ENCODE results near the gene SMYD3. TPM values are rescaled to one million over a fixed set of nuclear protein-coding genes. Genes with fewer than 3 reads are reported as not detected.

SMYD3 gene
- total RNA-seq, 1 donor from 2014 or later = 80.8 TPM

DNA sequence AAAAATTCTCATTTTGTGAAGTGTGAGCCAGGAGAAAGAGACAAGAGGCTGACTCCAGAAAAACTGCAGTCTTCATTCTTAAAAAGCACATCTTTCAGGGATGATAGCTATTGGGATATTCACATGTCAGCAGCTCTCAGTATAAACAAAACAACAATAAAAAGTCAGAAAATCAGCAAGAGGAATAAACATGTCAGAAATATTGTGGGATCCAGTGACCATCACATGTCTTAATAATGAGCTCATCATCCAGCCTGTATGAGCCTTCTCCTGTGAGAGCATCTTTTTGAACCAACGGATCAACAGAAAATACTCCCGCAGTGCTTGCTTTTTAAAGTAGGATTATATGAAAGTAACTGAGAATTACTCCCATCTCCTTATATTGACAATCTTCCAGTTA, 241.6 kb downstream of the SMYD3 start:
- Histone ChIP-seq H3K4me2 (ENCODE audit: low read length) (no peak overlapping the region), H3K27me3 (ENCODE audit: insufficient read depth, low read length) (no peaks in the 10 kb centered on the region), H3K27ac (ENCODE audit: low read depth, low read length) (no peak overlapping the region), H3K36me3 (ENCODE audit: insufficient read depth, low read length) (no peaks in the 10 kb centered on the region), H3K4me1 (ENCODE audit: insufficient read depth, low read length) (no peaks in the 10 kb centered on the region), H3K9me3 (ENCODE audit: insufficient read depth, low read depth, low read length) (no peaks in the 10 kb centered on the region), H3K4me3 (ENCODE audit: insufficient read depth, low read depth, low read length) (no peak overlapping the region), H3K9ac (ENCODE audit: low read length) (no peak overlapping the region), H4K20me1 (ENCODE audit: insufficient read depth, low read length) (no peaks in the 10 kb centered on the region), H2AFZ (ENCODE audit: low read depth, low read length) (no peak overlapping the region), H3K79me2 (ENCODE audit: insufficient read depth, low read length) (no peaks in the 10 kb centered on the region)
- TF ChIP-seq EZH2 (IDR thresholded peaks at IDR 0.05; ENCODE audit: insufficient read depth, low read length) = no peak
- peaks cover 5% of the 10 kb centered on the region for H3K36me3 Mint-ChIP-seq (ENCODE audit: low read depth, unreplicated experiment)
- no peak for FAIRE-seq
- H3K27ac Mint-ChIP-seq (ENCODE audit: unreplicated experiment) = peak overlapping the region; percentile 56
- DNase-seq (ENCODE audit: low read depth) = no peak
- peaks cover 21% of the 10 kb centered on the region for H3K4me1 Mint-ChIP-seq (ENCODE audit: low read depth, unreplicated experiment)
- H3K9me3 Mint-ChIP-seq (ENCODE audit: unreplicated experiment) = no peaks in the 10 kb centered on the region
- H3K27me3 Mint-ChIP-seq (ENCODE audit: low read depth, unreplicated experiment) = no peaks in the 10 kb centered on the region
- H3K4me3 Mint-ChIP-seq (ENCODE audit: unreplicated experiment) = no peak overlapping the region

GRCh38 chr1:246262281-246262680, 244.8 kb downstream of the SMYD3 start:
- no peak for DNase-seq (ENCODE audit: low read depth)
- H3K36me3 ChIP-seq (ENCODE audit: insufficient read depth, low read length) = no peaks in the 10 kb centered on the region

GRCh38 chr1:246261639-246262038, 245.4 kb downstream of the SMYD3 start:
- Histone ChIP-seq H3K27me3 (ENCODE audit: insufficient read depth, low read length) (no peaks in the 10 kb centered on the region), H3K27ac (ENCODE audit: low read depth, low read length) (no peak overlapping the region), H3K4me2 (ENCODE audit: low read length) (no peak overlapping the region), H3K4me1 (ENCODE audit: insufficient read depth, low read length) (no peaks in the 10 kb centered on the region), H3K9me3 (ENCODE audit: insufficient read depth, low read depth, low read length) (peaks cover 3% of the 10 kb centered on the region), H4K20me1 (ENCODE audit: insufficient read depth, low read length) (no peaks in the 10 kb centered on the region), H3K79me2 (ENCODE audit: insufficient read depth, low read length) (no peaks in the 10 kb centered on the region), H3K36me3 (ENCODE audit: insufficient read depth, low read length) (no peaks in the 10 kb centered on the region), H3K4me3 (ENCODE audit: insufficient read depth, low read depth, low read length) (no peak overlapping the region), H3K9ac (ENCODE audit: low read length) (no peak overlapping the region), H2AFZ (ENCODE audit: low read depth, low read length) (no peak overlapping the region)
- Mint-ChIP-seq H3K27ac (ENCODE audit: unreplicated experiment) (no peak overlapping the region), H3K4me3 (ENCODE audit: unreplicated experiment) (no peak overlapping the region), H3K36me3 (ENCODE audit: low read depth, unreplicated experiment) (peaks cover 9% of the 10 kb centered on the region), H3K4me1 (ENCODE audit: low read depth, unreplicated experiment) (peaks cover 10% of the 10 kb centered on the region), H3K9me3 (ENCODE audit: unreplicated experiment) (peaks cover 11% of the 10 kb centered on the region), H3K27me3 (ENCODE audit: low read depth, unreplicated experiment) (no peaks in the 10 kb centered on the region)
- FAIRE-seq (no peak), DNase-seq (ENCODE audit: low read depth) (no peak)
- TF ChIP-seq, protein P1, sequence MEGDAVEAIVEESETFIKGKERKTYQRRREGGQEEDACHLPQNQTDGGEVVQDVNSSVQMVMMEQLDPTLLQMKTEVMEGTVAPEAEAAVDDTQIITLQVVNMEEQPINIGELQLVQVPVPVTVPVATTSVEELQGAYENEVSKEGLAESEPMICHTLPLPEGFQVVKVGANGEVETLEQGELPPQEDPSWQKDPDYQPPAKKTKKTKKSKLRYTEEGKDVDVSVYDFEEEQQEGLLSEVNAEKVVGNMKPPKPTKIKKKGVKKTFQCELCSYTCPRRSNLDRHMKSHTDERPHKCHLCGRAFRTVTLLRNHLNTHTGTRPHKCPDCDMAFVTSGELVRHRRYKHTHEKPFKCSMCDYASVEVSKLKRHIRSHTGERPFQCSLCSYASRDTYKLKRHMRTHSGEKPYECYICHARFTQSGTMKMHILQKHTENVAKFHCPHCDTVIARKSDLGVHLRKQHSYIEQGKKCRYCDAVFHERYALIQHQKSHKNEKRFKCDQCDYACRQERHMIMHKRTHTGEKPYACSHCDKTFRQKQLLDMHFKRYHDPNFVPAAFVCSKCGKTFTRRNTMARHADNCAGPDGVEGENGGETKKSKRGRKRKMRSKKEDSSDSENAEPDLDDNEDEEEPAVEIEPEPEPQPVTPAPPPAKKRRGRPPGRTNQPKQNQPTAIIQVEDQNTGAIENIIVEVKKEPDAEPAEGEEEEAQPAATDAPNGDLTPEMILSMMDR (IDR thresholded peaks at IDR 0.05; ENCODE audit: insufficient read depth, low read depth, low read length) = no peak
- TF ChIP-seq EZH2 (IDR thresholded peaks at IDR 0.05; ENCODE audit: insufficient read depth, low read length) = no peak

More at GRCh38 chr1:246262281-246262680, 244.8 kb downstream of the SMYD3 start:
- H3K4me1 Mint-ChIP-seq (ENCODE audit: low read depth, unreplicated experiment) = peaks cover 12% of the 10 kb centered on the region
- no peak overlapping the region for H2AFZ ChIP-seq (ENCODE audit: low read depth, low read length)
- TF ChIP-seq, protein P1 (IDR thresholded peaks at IDR 0.05; ENCODE audit: insufficient read depth, low read depth, low read length) = no peak
- TF ChIP-seq EZH2 (IDR thresholded peaks at IDR 0.05; ENCODE audit: insufficient read depth, low read length) = no peak
- no peak for FAIRE-seq
- no peaks in the 10 kb centered on the region for H4K20me1 ChIP-seq (ENCODE audit: insufficient read depth, low read length)
- H3K4me3 ChIP-seq (ENCODE audit: insufficient read depth, low read depth, low read length) = no peak overlapping the region
- H3K36me3 Mint-ChIP-seq (ENCODE audit: low read depth, unreplicated experiment) = peaks cover 9% of the 10 kb centered on the region
- H3K4me1 ChIP-seq (ENCODE audit: insufficient read depth, low read length) = no peaks in the 10 kb centered on the region
- H3K4me2 ChIP-seq (ENCODE audit: low read length) = no peak overlapping the region
- H3K9me3 Mint-ChIP-seq (ENCODE audit: unreplicated experiment) = peaks cover 9% of the 10 kb centered on the region
- peaks cover 3% of the 10 kb centered on the region for H3K9me3 ChIP-seq (ENCODE audit: insufficient read depth, low read depth, low read length)
- H3K27me3 ChIP-seq (ENCODE audit: insufficient read depth, low read length) = no peaks in the 10 kb centered on the region
- no peaks in the 10 kb centered on the region for H3K27me3 Mint-ChIP-seq (ENCODE audit: low read depth, unreplicated experiment)
- H3K9ac ChIP-seq (ENCODE audit: low read length) = no peak overlapping the region
- H3K4me3 Mint-ChIP-seq (ENCODE audit: unreplicated experiment) = no peak overlapping the region
- no peak overlapping the region for H3K27ac ChIP-seq (ENCODE audit: low read depth, low read length)
- H3K79me2 ChIP-seq (ENCODE audit: insufficient read depth, low read length) = no peaks in the 10 kb centered on the region
- no peak overlapping the region for H3K27ac Mint-ChIP-seq (ENCODE audit: unreplicated experiment)

All from astrocyte (in vitro differentiated cells and primary cell).